GM19328 (cell line): ENCODE measurements around the gene QSER1.
A peak's percentile ranks its signal among the peaks of the same experiment; 100 is the strongest.
"Not testable (repeated sequence)": the region's sequence is repeated elsewhere in the genome, so short reads cannot be mapped to it uniquely, and the experiment has no call there.

Source experiments
- ATAC-seq: cut with Tn5 transposase; IDR thresholded peaks from one replicate; pipeline ENCODE4 v1.9.1; 2021; ENCODE audit warnings: mild to moderate bottlenecking, moderate library complexity; ENCODE audit not compliant: unreplicated experiment

The QSER1 gene

DNA sequence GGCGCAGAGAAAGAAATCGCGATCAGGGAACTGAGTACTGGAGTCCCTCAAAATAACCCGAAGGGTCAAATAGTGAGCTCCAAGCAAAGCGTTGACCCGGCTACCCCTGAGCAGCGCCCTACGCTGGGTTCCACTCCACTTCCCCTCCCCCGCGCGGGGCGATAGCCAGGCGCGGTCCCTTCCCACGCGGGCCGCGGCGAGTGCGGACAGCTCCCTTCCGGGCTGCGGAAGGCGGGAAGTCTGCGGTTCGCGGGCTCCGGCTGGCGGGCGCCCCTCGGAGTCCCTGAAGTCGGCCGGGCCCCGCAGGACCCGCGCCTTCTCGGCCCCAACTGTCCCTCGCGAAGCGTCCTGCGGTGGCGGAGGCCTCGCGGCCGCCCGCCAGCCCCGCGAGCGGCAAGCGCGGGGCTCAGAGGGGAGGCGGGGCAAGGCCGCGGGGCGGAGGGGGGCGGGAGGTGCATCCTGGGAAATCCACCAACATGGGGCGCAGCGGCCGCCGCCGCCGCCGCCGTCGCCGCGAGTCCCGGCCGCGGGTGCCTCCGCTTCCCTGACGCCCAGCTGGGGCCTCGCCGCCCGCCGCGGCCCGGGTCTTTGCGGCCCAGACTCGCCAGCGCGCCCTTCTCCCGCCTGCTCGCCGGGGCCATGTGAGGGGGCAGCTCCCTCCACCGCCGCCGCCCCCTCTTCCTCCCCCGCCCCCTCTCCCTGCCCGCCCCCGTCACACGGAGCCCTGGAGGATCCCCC is at the start of gene QSER1:
QSER1 (plus strand) TSS at position 457 of the 738 bp plus-strand sequence. CDS start 315 bp downstream, outside the sequence.
- ATAC-seq = peak; percentile 66

DNA sequence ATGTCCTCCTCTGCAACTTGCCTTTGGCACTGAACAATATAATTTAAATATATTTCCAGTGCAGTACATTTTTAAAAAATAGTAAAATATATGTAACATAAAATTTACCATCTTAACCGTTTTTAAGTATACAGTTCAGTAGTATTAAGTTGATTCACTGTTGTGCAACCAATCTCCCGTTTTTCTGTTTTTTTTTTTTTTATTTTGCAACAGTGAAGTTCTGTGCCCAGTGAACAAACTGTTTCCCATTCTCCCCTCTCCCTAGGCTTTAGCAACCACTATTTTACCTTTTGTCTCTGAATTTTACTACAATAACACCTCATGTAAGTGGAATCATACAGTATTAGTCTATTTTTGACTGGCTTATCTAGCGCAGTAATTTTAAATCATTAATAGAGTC is 49.1 kb upstream of the QSER1 start:
- no peak for ATAC-seq

DNA sequence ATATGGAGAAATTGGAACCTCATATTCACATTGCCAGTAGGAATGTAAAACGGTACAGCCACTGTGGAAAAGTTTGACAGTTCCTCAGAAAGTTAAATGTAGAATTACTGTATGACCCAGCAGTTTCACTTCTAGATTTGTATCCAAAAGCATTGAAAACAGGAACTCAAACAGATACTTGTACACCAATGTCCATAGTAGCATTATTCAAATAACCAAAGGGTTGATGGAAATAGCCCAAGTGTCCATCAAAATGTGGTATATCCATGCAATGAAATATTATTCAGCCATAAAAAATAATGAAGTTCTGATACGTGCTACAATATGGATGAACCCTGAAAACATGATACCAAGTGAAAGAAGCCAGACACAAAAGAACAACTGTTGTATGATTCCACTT is 45.1 kb upstream of the QSER1 start:
- ATAC-seq = no peak

DNA sequence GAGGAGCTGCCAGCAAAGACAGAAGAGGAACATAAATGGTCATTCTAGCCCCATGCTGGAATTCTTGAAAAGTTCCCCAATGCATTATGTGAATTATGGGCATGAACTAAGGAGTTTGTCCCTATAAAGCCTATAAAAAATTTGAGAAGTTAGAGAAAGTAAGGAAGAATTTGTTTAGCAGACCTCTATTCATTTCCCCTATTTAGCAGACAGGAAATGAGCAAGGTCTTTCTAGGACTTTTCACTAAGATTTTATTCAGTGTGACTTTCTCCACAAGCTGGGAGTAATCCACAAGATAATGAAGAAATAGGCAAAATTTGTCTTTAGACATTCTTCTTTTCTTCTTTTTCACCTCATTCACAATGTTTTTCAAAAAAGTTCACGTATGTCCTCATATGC is 42.9 kb upstream of the QSER1 start:
- no peak for ATAC-seq

DNA sequence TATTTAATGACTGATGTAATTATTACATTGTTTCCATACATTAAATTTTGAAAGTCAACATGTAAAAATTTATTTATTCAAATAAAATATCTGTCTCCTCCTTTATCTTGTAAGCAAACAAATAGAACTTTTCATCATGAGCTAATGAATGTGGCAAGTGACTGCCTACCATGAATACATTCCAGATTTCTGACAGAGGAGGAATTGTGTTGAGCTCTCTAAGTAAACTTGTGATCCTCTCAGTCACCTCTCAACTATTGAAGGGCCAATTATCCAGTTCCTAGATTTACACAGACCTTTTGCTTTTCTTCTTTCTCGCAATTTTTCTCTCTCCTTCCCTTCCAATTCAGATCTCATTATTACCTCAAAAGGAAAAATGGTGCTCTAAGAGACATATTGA is 41.4 kb upstream of the QSER1 start:
- ATAC-seq = no peak

DNA sequence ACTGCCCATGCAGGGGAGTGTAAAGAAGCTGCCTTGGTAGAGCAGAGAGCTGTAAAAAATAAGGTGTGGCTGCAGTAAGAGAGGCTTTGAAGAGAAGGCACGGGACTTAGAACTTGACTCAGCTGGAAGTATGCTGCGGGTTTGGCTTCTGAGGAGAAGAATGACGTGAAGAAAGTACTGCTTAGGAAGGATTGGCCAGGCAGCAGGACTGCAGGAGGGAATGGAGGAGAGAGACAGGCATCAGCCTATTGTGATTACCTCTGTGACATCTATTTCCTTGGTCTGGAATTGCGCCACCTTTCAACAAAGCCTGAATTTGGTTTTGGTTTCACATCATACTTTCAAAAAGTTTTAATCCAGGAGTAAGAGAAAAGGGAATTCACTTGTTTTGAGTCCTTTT is 40.4 kb upstream of the QSER1 start:
- no peak for ATAC-seq

DNA sequence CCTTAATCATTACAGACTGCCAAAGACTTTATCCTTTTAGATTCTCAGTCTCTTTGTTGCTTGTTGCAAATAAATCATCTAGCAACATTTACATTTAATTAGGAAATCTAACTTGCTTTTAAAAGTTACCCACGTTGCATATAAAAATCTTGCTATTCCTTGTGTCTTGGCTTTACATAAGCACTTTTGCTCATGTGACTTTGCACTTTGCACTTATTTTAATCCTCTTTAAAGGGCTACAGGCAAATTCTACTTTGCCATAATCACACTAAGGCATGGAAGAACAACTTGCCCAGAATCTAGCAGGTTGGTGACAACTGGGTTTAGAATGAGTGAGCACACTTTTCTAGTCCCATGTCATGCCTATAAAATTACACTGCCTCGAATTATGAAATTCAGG is 37.0 kb upstream of the QSER1 start:
- ATAC-seq = no peak

DNA sequence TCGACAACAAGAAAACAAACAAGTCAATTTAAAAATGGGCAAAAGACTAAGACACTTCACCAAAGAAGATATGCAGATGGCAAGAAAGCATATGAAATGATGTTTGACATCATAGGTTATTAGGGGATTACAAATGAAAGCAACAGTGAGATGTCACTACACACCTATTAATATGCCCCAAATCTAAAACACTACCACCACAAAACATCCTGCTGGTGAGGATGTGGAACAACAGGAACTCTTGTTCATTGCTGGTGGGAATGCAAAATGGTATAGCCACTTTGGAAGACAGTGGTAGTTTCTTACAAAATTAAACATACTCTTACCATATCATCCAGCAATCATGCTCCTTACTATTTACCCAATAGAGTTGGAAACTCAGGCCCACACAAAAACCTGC is 33.9 kb upstream of the QSER1 start:
- ATAC-seq = no peak

DNA sequence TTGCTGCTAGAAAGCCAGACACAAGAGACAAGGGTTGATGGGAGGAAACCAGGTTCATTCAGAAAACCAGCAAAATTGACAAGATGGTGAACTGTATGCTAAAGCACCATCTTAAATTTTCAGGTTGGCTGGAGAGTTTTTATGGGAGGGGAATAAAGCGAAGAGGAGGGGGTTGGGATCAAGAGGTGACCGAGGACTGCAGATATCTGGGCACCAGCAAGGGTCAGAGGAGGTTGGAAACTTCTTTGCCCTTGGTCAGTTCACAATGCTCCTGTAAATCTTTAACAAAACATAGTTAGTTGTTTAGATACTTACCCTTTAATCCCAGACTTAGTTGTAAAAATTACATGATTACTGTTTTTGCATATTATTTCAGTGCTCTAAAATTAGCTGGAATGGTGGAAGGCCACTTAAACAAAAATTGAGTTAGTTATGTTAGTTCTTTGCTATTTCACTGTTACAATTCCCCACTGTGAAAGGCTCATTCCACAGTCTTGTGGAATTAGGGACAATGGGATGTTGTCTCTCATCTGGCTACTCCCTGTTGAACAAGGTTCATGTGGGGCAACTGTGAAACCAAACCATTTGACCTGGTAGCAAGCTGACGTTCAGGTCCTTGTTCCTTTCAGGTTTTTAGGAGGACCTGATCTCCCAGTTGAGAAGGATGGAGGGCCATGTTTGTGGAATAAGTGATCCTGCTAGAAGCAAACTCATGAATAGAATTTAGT is 30.6 kb upstream of the QSER1 start:
- no peak for ATAC-seq

DNA sequence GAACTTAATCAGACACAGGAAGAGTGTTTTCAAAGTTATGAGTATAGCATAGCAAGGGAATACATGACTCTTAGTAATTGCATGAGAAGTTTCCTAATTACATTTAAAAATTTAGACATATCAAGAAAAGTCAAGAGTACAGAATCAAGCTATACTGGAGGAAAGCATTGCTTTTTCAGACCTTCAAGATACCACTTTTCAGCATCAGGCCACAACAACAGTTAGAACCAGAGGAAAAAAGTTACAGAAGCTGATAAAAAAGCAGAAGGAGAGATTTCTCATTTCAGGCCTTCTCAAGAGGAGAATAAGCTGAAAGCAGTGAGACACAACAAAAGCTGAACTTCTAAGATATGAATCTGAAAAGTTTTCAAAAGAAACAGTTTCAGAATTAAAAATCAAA is 28.1 kb upstream of the QSER1 start:
- ATAC-seq = no peak

DNA sequence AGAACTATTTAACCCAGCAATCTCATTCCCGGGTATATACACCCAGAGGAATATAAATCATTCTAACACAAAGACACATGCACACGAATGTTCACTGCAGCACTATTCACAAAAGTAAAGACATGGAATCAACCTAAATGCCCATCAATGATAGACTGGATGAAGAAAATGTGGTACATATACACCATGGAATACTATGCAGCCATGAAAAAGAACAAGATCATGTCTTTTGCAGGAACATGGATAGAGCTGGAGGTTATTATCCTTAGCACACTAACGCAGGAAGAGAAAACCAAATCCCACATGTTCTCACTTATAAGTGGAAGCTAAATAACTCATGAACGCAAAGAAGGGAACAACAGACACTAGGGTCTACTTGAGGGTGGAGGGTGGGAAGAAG is 23.9 kb upstream of the QSER1 start:
- not testable (repeated sequence) for ATAC-seq

DNA sequence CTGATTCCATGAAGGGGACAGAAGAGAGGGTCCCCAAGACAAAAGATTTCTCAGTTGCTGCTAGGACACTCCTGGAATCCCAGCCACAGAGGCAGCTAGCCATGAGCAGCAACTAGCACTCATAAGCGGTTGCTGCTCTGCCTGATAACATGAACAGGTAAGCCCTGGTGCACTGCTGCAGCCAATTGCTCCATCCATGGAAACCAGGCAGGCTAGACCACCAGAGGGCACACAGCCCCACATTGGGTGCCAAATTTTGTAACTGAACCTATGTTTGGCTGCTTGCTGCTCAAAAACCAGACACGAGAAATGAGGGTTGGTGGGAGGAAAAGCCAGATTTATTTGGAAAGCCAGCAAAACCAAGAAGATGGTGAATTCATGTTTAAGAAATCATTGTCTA is 21.9 kb upstream of the QSER1 start:
- no peak for ATAC-seq

DNA sequence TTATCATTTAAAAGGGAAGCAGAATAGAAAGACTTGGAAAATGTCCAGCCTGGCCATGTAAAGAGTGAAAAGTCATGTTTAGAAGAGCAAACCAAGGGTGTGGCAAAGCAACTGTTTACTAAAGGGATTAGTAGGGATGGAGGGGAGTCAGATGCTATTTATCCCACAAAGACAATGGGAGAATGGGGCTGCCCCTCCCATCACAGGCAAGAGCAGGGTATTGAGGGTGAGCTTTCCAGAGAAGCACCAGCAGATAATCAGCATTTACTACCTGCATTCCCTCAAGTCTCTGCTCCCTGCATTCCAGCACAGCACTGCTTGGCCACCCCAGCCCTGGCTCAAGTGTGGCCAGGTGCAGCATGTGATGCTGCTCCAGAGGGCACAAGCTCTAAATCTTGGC is 18.5 kb upstream of the QSER1 start:
- no peak for ATAC-seq

DNA sequence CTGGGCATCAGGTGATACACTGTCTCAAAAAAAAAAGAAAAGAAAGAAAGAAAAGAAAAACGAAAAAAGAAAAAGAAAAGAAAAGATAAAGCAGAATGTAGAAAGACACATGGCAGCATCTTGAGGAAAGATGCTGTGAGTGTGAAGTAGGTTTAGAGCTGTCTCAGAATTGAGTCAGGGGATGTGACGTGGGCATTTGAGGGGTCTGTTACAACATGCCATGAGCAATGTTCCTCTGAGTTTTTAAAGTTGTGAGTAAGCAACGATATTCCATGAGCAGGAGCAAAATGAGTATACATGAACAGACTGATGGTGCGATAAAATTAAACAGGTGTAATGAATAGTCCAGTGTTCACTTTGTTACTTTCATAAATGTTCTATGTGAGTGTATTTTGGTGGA is 11.3 kb upstream of the QSER1 start:
- ATAC-seq = no peak

DNA sequence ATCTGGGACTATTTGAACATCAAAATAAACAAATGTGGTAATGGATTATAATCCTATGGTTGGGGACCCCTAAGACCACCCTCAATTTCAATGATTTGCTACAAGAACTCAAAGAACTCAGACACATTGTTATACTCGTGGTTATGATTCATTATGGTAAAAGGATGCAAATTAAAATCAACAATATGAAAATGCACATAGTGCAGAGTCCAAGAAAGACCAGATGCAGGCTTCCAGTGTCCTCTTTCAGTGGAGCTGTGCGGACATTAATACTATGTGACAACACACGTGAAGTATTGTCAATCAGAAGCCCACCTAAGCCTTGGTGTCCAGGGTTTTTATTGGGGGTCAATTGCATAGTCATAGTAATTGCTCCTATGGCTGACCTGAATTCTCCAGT is 9.2 kb upstream of the QSER1 start:
- no peak for ATAC-seq

DNA sequence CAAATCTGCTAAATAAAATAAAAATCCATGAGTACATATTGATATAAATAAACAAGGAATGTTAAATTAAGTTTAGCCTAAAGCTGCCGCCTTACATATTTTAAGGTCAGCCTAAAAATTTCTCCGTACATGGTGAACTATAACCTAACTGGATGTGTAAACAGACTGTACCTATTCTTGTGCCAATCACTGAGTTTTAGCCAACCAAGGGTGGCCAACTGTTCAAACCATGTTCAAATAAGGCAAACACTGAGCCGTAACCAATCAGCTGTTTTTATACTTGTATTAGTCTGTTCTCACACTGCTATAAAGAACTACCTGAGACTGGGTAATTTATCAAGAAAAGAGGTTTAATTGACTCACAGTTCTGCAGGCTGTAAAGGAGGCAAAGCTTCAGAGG is 8.6 kb upstream of the QSER1 start:
- no peak for ATAC-seq

DNA sequence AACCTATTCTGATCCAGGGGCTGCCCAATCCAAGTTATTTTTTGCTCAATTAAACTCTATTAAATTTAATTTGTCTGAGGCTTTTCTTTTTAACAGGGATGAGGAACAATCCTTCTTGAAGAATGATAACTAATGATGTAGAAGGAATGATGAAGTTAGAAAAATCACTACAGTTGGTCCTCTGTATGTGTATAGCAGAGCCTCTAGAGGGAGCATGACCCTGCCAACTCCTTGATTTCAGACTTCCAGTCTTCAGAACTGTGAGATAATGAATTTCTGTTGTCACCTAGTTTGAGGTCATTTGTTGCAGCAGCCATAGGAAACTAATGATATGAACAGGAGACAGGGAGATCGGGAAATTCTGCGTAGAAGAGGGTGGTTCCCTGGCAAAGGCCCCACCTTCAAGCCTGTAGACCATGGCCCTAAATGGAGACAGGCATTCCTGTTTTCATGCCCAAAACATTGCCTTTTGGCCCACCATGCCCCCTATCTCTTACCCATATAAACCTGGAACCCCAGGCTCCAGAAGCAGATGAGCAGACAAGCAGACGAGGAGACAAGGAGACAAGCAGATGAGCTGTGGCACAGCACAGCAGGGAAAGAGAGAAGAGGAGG is 7.7 kb upstream of the QSER1 start:
- ATAC-seq = no peak

DNA sequence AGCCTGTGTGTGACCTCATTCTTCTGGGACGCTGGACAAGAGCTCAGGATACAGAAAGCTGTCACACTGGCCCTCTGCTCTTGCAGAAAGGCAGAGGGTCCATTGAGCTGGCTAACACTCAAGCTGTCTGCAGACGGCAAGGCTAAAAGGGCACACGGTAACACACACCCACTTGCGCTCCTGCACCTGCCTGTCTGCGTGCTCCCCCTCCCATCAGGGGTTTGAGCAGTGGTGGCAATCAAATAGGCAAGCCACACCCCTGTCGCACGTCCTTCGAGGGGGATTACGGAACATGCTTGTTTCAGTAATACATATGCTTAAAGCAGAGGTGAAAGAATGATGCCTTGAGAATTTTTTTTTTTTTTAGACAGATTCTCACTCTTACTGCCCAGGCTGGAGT is 7.1 kb upstream of the QSER1 start:
- no peak for ATAC-seq

DNA sequence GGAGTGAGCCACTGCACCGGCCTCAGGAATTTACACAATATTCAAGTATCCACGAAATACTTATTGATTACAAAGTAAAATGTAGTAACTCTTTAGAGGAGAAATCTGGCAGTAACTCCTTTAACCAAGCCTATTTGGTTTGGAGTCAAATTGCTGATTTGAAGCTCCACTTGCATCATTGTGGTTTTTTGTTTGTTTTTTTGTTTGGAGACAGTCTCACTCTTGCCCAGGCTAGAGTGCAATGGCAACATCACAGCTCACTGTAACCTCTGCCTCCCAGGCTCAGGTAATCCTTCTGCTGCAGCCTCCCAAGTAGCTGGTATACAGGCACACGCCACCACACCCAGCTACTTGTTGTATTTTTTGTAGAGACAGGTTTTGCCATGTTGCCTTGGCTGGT is 6.4 kb upstream of the QSER1 start:
- no peak for ATAC-seq

DNA sequence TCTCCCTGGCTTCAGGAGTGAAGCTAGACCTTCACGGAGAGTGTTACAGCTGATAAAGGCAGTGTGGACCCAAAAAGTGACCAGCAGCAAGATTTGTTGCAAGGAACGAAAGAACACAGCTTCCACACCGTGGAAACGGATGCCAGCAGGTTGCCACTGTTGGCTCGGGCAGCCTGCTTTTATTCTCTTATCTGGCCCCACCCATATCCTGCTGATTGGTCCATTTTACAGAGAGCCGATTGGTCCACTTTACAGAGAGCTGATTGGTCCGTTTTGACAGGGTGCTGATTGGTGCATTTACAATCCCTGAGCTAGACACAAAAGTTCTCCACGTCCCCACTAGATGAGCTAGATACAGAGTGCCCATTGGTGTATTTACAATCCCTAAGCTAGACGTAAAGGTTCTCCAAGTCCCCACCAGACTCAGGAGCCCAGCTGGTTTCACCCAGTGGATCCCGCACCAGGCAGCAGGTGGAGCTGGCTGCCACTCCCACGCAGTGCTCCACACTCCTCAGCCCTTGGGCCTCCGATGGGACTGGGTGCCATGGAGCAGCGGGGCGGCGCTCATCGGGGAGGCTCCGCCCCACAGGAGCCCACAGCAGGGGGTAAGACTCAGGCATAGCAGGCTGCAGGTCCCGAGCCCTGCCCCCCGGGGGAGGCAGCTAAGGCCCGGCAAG is 4.8 kb upstream of the QSER1 start:
- not testable (repeated sequence) for ATAC-seq

DNA sequence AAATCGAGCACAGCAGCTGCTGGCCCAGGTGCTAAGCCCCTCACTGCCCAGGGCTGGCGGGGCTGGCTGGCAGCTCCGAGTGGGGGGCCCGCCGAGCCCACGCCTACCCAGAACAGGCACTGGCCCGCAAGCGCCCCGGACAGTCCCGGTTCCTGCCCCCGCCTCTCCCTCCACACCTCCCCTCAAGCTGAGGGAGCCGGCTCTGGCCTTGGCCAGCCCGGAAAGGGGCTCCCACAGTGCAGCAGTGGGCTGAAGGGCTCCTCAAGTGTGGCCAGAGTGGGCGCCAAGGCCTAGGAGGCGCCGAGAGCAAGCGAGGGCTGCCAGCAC is 4.3 kb upstream of the QSER1 start:
- ATAC-seq = not testable (repeated sequence)

DNA sequence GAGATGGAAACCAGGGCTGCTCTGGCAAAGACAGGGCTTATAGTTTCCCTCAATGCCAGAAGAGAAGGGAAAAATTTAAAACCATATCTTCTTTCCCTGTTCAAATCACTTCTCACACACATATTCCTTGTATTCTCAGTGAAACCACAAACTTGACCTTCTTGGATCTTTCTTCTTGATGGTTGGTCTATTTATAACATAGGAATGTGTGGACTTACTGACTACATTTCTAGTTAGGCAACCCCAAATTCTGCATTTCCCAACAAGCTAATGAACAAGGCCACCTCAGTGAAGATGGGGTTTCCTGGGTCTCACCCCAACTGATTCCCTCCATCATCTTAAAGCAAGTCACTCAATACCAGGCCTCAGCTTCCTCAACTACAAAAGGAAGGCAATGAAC is 3.8 kb upstream of the QSER1 start:
- ATAC-seq = no peak
